Activated CD4-positive, alpha-beta T cell treated with anti-CD3 and anti-CD28 coated beads for 36 hours (primary cell): ENCODE measurements around the gene GARS1. TPM values are rescaled to one million over a fixed set of nuclear protein-coding genes. Genes with fewer than 3 reads are reported as not detected.

Experiments
- total RNA-seq, 2 experiments: library from RNA; stranded (reverse); gene quantifications; one replicate each; pipeline ENCODE4 v1.2.3, GENCODE V29; 2021

Gene GARS1
- total RNA-seq, 2 experiments from 2014 or later: 391 to 439 TPM

Other genes with a start within 250 kb of the GARS1 start
- gene NOD1, start 116.1 kb upstream of the GARS1 start, total RNA-seq: 10 to 100 TPM; 10.8 to 11.0 TPM
- 10 to 100 TPM; 48.8 to 76.8 TPM for gene GGCT, start 90.0 kb upstream of the GARS1 start, total RNA-seq
- gene CRHR2, start 87.6 kb downstream of the GARS1 start, total RNA-seq: not detected
- gene INMT, start 157.3 kb downstream of the GARS1 start, total RNA-seq: under 1 TPM; 0.07 to 0.09 TPM
- gene MINDY4, start 176.5 kb downstream of the GARS1 start, total RNA-seq: 1 to 10 TPM; 1.4 to 1.7 TPM